ENCODE measurements around the gene SLC38A10.
"Not testable (repeated sequence)": the region's sequence is repeated elsewhere in the genome, so short reads cannot be mapped to it uniquely, and the experiment has no call there.

Gene SLC38A10

GRCh38 chr17:81310949-81311550, 15.9 kb upstream of the SLC38A10 start:
- no peak overlapping the region for H4K12ac ChIP-seq (ENCODE audit: low read depth, low read length)
- DNase-seq: peak; percentile 10 to 71
- no peak overlapping the region for H3K4ac ChIP-seq (ENCODE audit: low read depth, low read length)
- no peaks in the 10 kb centered on the region for H3K36me3 ChIP-seq (ENCODE audit: control insufficient read depth in 1 of 2, insufficient read depth in 2 of 2, low read length in 2 of 2)
- peaks cover 3% of the 10 kb centered on the region for H3K79me2 ChIP-seq (ENCODE audit: control insufficient read depth, insufficient read depth, low read length, poor library complexity)
- no peaks in the 10 kb centered on the region for H3K27me3 ChIP-seq (ENCODE audit: insufficient read depth, low read length)
- H2BK120ac ChIP-seq (ENCODE audit: insufficient read depth, low read length, poor library complexity): peak overlapping the region; percentile 79
- peak overlapping the region; percentile 17 for H2AFZ ChIP-seq (ENCODE audit: insufficient read depth, low read length, poor library complexity)
- H3K9ac ChIP-seq (ENCODE audit: low read length): no peak overlapping the region
- no peak overlapping the region for H2BK5ac ChIP-seq (ENCODE audit: low read depth, low read length, poor library complexity)
- no peak overlapping the region for H3K23ac ChIP-seq (ENCODE audit: low read length)
- H3K4me3 ChIP-seq (ENCODE audit: low read depth, low read length): no peak overlapping the region
- H4K8ac ChIP-seq (ENCODE audit: low read depth, low read length): peak overlapping the region; percentile 5
- H3K9me3 ChIP-seq (ENCODE audit: insufficient read depth, low read depth, low read length): no peaks in the 10 kb centered on the region
- peak overlapping the region; percentile 9 for H3K18ac ChIP-seq (ENCODE audit: low read length)
- peaks cover 38 to 47% of the 10 kb centered on the region in 2 experiments for H3K4me1 ChIP-seq (ENCODE audit: control insufficient read depth in 1 of 2, insufficient read depth in 2 of 2, low read length in 2 of 2)
- peak overlapping the region; percentile 1 for H3K27ac ChIP-seq (ENCODE audit: low read depth, low read length)
- H3K4me2 ChIP-seq (ENCODE audit: low read length): no peak overlapping the region
- H3K79me1 ChIP-seq (ENCODE audit: low read length): peaks cover 34% of the 10 kb centered on the region
- H2AK5ac ChIP-seq (ENCODE audit: low read length): peak overlapping the region; percentile 21
- WGBS (ENCODE audit: extremely low coverage, insufficient coverage, insufficient read length): no CpG with 5 or more reads among the region's 19 CpGs
- peak overlapping the region; percentile 91 for H4K91ac ChIP-seq (ENCODE audit: low read depth, low read length)
- H3K14ac ChIP-seq (ENCODE audit: low read length): peak overlapping the region; percentile 19
- peak overlapping the region; percentile 63 for H2BK12ac ChIP-seq (ENCODE audit: low read length)

- H2BK12ac ChIP-seq (ENCODE audit: low read length): peak overlapping the region; percentile 84
- no peaks in the 10 kb centered on the region for H3K27me3 ChIP-seq (ENCODE audit: insufficient read depth, low read length)
- no peak overlapping the region for H3K23ac ChIP-seq (ENCODE audit: low read length)
- peak overlapping the region; percentile 49 for H3K4me2 ChIP-seq (ENCODE audit: low read length)
- peak overlapping the region; percentile 80 for H3K27ac ChIP-seq (ENCODE audit: low read depth, low read length)
- peak overlapping the region; percentile 50 for H3K4ac ChIP-seq (ENCODE audit: low read depth, low read length)
- H2AK5ac ChIP-seq (ENCODE audit: low read length): peak overlapping the region; percentile 78
- peaks cover 3% of the 10 kb centered on the region for H3K79me2 ChIP-seq (ENCODE audit: control insufficient read depth, insufficient read depth, low read length, poor library complexity)
- H4K8ac ChIP-seq (ENCODE audit: low read depth, low read length): peak overlapping the region; percentile 62
- peak overlapping the region; percentile 52 for H2AFZ ChIP-seq (ENCODE audit: insufficient read depth, low read length, poor library complexity)
- H2BK120ac ChIP-seq (ENCODE audit: insufficient read depth, low read length, poor library complexity): peak overlapping the region; percentile 79
- H2BK5ac ChIP-seq (ENCODE audit: low read depth, low read length, poor library complexity): peak overlapping the region; percentile 15
- WGBS (ENCODE audit: extremely low coverage, insufficient coverage, insufficient read length): no CpG with 5 or more reads among the region's 36 CpGs
- no peaks in the 10 kb centered on the region for H3K9me3 ChIP-seq (ENCODE audit: insufficient read depth, low read depth, low read length)
- H3K9ac ChIP-seq (ENCODE audit: low read length): no peak overlapping the region
- H3K79me1 ChIP-seq (ENCODE audit: low read length): peaks cover 35% of the 10 kb centered on the region
- H3K4me3 ChIP-seq (ENCODE audit: low read depth, low read length): no peak overlapping the region
- H4K91ac ChIP-seq (ENCODE audit: low read depth, low read length): peak overlapping the region; percentile 91
- H3K4me1 ChIP-seq (ENCODE audit: control insufficient read depth in 1 of 2, insufficient read depth in 2 of 2, low read length in 2 of 2): peaks cover 38 to 44% of the 10 kb centered on the region in 2 experiments
- no peaks in the 10 kb centered on the region for H3K36me3 ChIP-seq (ENCODE audit: control insufficient read depth in 1 of 2, insufficient read depth in 2 of 2, low read length in 2 of 2)
- peak overlapping the region; percentile 59 for H4K12ac ChIP-seq (ENCODE audit: low read depth, low read length)
- peak overlapping the region; percentile 10 for H3K14ac ChIP-seq (ENCODE audit: low read length)
- DNase-seq: peak; percentile 60 to 78
- H3K18ac ChIP-seq (ENCODE audit: low read length): peak overlapping the region; percentile 40
Observed at GRCh38 chr17:81309859-81310839, 15.0 kb upstream of the SLC38A10 start.

GRCh38 chr17:81309140-81309858, 14.2 kb upstream of the SLC38A10 start:
- Histone ChIP-seq H3K79me2 (ENCODE audit: control insufficient read depth, insufficient read depth, low read length, poor library complexity) (peaks cover 3% of the 10 kb centered on the region), H3K23ac (ENCODE audit: low read length) (no peak overlapping the region), H3K79me1 (ENCODE audit: low read length) (peaks cover 35% of the 10 kb centered on the region), H2AK5ac (ENCODE audit: low read length) (peak overlapping the region; percentile 78), H2BK12ac (ENCODE audit: low read length) (peak overlapping the region; percentile 84), H2BK5ac (ENCODE audit: low read depth, low read length, poor library complexity) (peak overlapping the region; percentile 32), H4K12ac (ENCODE audit: low read depth, low read length) (peak overlapping the region; percentile 36), H3K4me1 (ENCODE audit: control insufficient read depth in 1 of 2, insufficient read depth in 2 of 2, low read length in 2 of 2) (peaks cover 38 to 40% of the 10 kb centered on the region in 2 experiments), H3K36me3 (ENCODE audit: control insufficient read depth in 1 of 2, insufficient read depth in 2 of 2, low read length in 2 of 2) (no peaks in the 10 kb centered on the region), H3K9me3 (ENCODE audit: insufficient read depth, low read depth, low read length) (no peaks in the 10 kb centered on the region), H3K18ac (ENCODE audit: low read length) (peak overlapping the region; percentile 40), H3K4ac (ENCODE audit: low read depth, low read length) (peak overlapping the region; percentile 50), H2AFZ (ENCODE audit: insufficient read depth, low read length, poor library complexity) (peak overlapping the region; percentile 52), H3K27me3 (ENCODE audit: insufficient read depth, low read length) (no peaks in the 10 kb centered on the region), H3K14ac (ENCODE audit: low read length) (peak overlapping the region; percentile 62), H3K4me2 (ENCODE audit: low read length) (peak overlapping the region; percentile 49), H3K4me3 (ENCODE audit: low read depth, low read length) (no peak overlapping the region), H4K91ac (ENCODE audit: low read depth, low read length) (peak overlapping the region; percentile 91), H2BK120ac (ENCODE audit: insufficient read depth, low read length, poor library complexity) (peak overlapping the region; percentile 84), H4K8ac (ENCODE audit: low read depth, low read length) (peak overlapping the region; percentile 68), H3K9ac (ENCODE audit: low read length) (no peak overlapping the region), H3K27ac (ENCODE audit: low read depth, low read length) (peak overlapping the region; percentile 80)
- WGBS (ENCODE audit: extremely low coverage, insufficient coverage, insufficient read length): no CpG with 5 or more reads among the region's 22 CpGs
- peak; percentile 74 to 92 for DNase-seq

GRCh38 chr17:81308784-81309139, 13.7 kb upstream of the SLC38A10 start:
- Histone ChIP-seq H4K12ac (ENCODE audit: low read depth, low read length) (peak overlapping the region; percentile 11), H3K14ac (ENCODE audit: low read length) (peak overlapping the region; percentile 62), H4K91ac (ENCODE audit: low read depth, low read length) (peak overlapping the region; percentile 56), H2BK12ac (ENCODE audit: low read length) (peak overlapping the region; percentile 39), H3K4me1 (ENCODE audit: control insufficient read depth in 1 of 2, insufficient read depth in 2 of 2, low read length in 2 of 2) (peaks cover 34 to 36% of the 10 kb centered on the region in 2 experiments), H2AK5ac (ENCODE audit: low read length) (peak overlapping the region; percentile 28), H3K27ac (ENCODE audit: low read depth, low read length) (peak overlapping the region; percentile 52), H3K79me1 (ENCODE audit: low read length) (peaks cover 35% of the 10 kb centered on the region), H2BK5ac (ENCODE audit: low read depth, low read length, poor library complexity) (peak overlapping the region; percentile 32), H2AFZ (ENCODE audit: insufficient read depth, low read length, poor library complexity) (peak overlapping the region; percentile 38), H3K4me2 (ENCODE audit: low read length) (peak overlapping the region; percentile 49), H3K18ac (ENCODE audit: low read length) (peak overlapping the region; percentile 28), H2BK120ac (ENCODE audit: insufficient read depth, low read length, poor library complexity) (peak overlapping the region; percentile 84), H4K8ac (ENCODE audit: low read depth, low read length) (peak overlapping the region; percentile 68)
- H3K9ac ChIP-seq (ENCODE audit: low read length); H3K4me3 ChIP-seq (ENCODE audit: low read depth, low read length); H3K79me2 ChIP-seq (ENCODE audit: control insufficient read depth, insufficient read depth, low read length, poor library complexity); H3K9me3 ChIP-seq (ENCODE audit: insufficient read depth, low read depth, low read length); H3K27me3 ChIP-seq (ENCODE audit: insufficient read depth, low read length); H3K23ac ChIP-seq (ENCODE audit: low read length); H3K4ac ChIP-seq (ENCODE audit: low read depth, low read length); H3K36me3 ChIP-seq (ENCODE audit: control insufficient read depth in 1 of 2, insufficient read depth in 2 of 2, low read length in 2 of 2): not testable (repeated sequence)
- whole genome bisulfite sequencing (ENCODE audit: extremely low coverage, insufficient coverage, insufficient read length): no CpG with 5 or more reads among the region's 14 CpGs
- peak in 1 of 2 donors; percentile 9 for DNase-seq
